Loucy (cell line): ENCODE results near the gene PPP6R1.

ENCODE experiments used
- H2AFZ ChIP-seq: fragments of 200-600 bp; sonication (generic); 2 replicates; pipeline ENCODE4 v1.6.0; 2016; ENCODE audit warnings: antibody characterized with exemption, mild to moderate bottlenecking, low read length, moderate library complexity
- H3F3A ChIP-seq: fragments of 200-600 bp; 2 replicates; pipeline ENCODE4 v1.6.0; 2016; ENCODE audit warnings: antibody characterized with exemption, low read depth, mild to moderate bottlenecking
- H3K27me3 ChIP-seq: fragments of 200-600 bp; sonication (generic); 2 replicates; pipeline ENCODE4 v1.6.1; 2014; ENCODE audit warnings: low read length, mild to moderate bottlenecking; ENCODE audit not compliant: insufficient read depth, poor library complexity, severe bottlenecking
- H3K36me3 ChIP-seq: fragments of 200-600 bp; sonication (generic); 2 replicates; pipeline ENCODE4 v1.6.1; 2016; ENCODE audit warnings: low read length; ENCODE audit not compliant: insufficient read depth
- H3K4me1 ChIP-seq: fragments of 200-600 bp; sonication (generic); 2 replicates; pipeline ENCODE4 v1.5.1; 2014; ENCODE audit warnings: low read length, mild to moderate bottlenecking; ENCODE audit not compliant: insufficient read depth, poor library complexity, severe bottlenecking
- H3K4me2 ChIP-seq: fragments of 200-600 bp; sonication (generic); 2 replicates; pipeline ENCODE4 v1.6.0; 2014; ENCODE audit warnings: antibody characterized with exemption, low read length, low read depth, mild to moderate bottlenecking; ENCODE audit not compliant: poor library complexity, severe bottlenecking
- H3K4me3 ChIP-seq: fragments of 200-600 bp; sonication (generic); 2 replicates; pipeline ENCODE4 v1.5.1; 2014; ENCODE audit warnings: low read length, mild to moderate bottlenecking, mixed read lengths; ENCODE audit not compliant: poor library complexity, severe bottlenecking
- H3K79me2 ChIP-seq: fragments of 200-600 bp; sonication (generic); 2 replicates; pipeline ENCODE4 v1.6.1; 2014; ENCODE audit warnings: low read length; ENCODE audit not compliant: insufficient read depth
- H3K9ac ChIP-seq: fragments of 200-600 bp; sonication (generic); 2 replicates; pipeline ENCODE4 v1.6.0; 2014; ENCODE audit warnings: mild to moderate bottlenecking, low read depth, low read length, moderate library complexity; ENCODE audit not compliant: poor library complexity, severe bottlenecking
- H3K9me2 ChIP-seq: fragments of 200-600 bp; sonication (generic); replicated peaks from 2 replicates; pipeline ENCODE4 v1.6.1; 2016; ENCODE audit warnings: low read depth, low read length, mixed read lengths
- H3K9me3 ChIP-seq: fragments of 200-600 bp; sonication (generic); 2 replicates; pipeline ENCODE4 v1.6.1; 2014; ENCODE audit warnings: mild to moderate bottlenecking, antibody characterized with exemption, low read length, low read depth; ENCODE audit not compliant: insufficient read depth
- H4K20me1 ChIP-seq: fragments of 200-600 bp; sonication (generic); 2 replicates; pipeline ENCODE4 v1.6.0; 2014; ENCODE audit warnings: antibody characterized with exemption, low read length, mild to moderate bottlenecking; ENCODE audit not compliant: insufficient read depth, poor library complexity, severe bottlenecking
- EZH2phosphoT487 ChIP-seq: fragments of 200-600 bp; IDR thresholded peaks from 2 replicates; pipeline ENCODE4 v1.6.1; 2018; ENCODE audit warnings: antibody characterized with exemption, mild to moderate bottlenecking, moderate library complexity, borderline replicate concordance
- TF ChIP-seq, protein P1 (sequence below): fragments of 200-600 bp; sonication (generic); conservative IDR thresholded peaks from 2 replicates; pipeline ENCODE4 v1.5.1; 2014; ENCODE audit warnings: mild to moderate bottlenecking, antibody characterized with exemption, low read length

The PPP6R1 gene

DNA sequence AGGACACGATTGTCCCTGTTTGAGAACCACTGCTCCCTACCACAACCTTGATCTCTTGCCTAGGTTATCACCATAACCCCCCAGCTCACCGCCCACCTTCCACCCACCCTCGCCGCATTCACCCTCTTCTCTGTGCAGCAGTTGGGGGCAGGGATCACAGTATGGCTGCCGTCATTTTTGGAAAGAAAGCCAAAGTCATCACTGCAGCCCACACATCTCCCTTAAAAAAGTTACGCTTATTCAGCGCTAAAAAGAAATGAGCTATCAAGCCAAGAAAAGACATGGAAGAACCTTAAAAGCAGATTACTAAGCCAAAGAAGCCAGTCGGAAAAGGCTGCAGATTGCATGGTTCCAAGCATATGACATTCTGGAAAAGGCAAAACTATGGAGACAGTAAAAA, 10.5 kb upstream of the PPP6R1 start:
- Histone ChIP-seq H3F3A (no peaks in the 10 kb centered on the region), H3K9me3 (no peaks in the 10 kb centered on the region), H3K79me2 (peaks cover 3% of the 10 kb centered on the region; the same call in 1 of the 2 replicates), H3K9ac (no peak overlapping the region), H3K27me3 (no peaks in the 10 kb centered on the region), H3K4me1 (no peaks in the 10 kb centered on the region), H3K36me3 (no peaks in the 10 kb centered on the region), H4K20me1 (no peaks in the 10 kb centered on the region), H3K4me2 (no peak overlapping the region), H3K4me3 (no peak overlapping the region), H3K9me2 (no peaks in the 10 kb centered on the region), H2AFZ (no peak overlapping the region)
- TF ChIP-seq, protein P1, sequence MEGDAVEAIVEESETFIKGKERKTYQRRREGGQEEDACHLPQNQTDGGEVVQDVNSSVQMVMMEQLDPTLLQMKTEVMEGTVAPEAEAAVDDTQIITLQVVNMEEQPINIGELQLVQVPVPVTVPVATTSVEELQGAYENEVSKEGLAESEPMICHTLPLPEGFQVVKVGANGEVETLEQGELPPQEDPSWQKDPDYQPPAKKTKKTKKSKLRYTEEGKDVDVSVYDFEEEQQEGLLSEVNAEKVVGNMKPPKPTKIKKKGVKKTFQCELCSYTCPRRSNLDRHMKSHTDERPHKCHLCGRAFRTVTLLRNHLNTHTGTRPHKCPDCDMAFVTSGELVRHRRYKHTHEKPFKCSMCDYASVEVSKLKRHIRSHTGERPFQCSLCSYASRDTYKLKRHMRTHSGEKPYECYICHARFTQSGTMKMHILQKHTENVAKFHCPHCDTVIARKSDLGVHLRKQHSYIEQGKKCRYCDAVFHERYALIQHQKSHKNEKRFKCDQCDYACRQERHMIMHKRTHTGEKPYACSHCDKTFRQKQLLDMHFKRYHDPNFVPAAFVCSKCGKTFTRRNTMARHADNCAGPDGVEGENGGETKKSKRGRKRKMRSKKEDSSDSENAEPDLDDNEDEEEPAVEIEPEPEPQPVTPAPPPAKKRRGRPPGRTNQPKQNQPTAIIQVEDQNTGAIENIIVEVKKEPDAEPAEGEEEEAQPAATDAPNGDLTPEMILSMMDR, result no peak
- no peak for TF ChIP-seq EZH2phosphoT487

DNA sequence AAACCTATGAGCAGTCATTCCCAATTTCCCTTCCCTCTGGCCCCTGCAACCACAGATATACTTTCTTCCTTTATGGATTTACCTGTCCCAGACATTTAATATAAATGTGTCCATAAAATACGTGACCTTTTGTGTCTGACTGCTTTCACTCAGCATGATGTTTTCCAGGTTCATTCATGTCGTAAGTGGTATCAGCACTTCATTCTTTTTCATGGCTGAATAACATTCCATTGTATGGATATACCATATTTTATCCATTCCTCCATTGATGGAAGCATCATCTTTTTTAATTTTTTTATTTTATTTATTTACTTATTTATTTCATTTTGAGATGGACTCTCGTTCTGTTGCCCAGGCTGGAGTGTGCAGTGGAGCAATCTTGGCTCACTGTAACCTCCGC, 8.0 kb upstream of the PPP6R1 start:
- Histone ChIP-seq H3K27me3 (no peaks in the 10 kb centered on the region), H4K20me1 (no peaks in the 10 kb centered on the region), H3K9me3 (no peaks in the 10 kb centered on the region), H2AFZ (no peak overlapping the region), H3F3A (no peaks in the 10 kb centered on the region), H3K9ac (no peak overlapping the region), H3K4me3 (no peak overlapping the region), H3K36me3 (no peaks in the 10 kb centered on the region; the same call in 1 of the 2 replicates), H3K4me1 (no peaks in the 10 kb centered on the region), H3K4me2 (no peak overlapping the region), H3K9me2 (no peaks in the 10 kb centered on the region), H3K79me2 (peaks cover 3% of the 10 kb centered on the region; the same call in 1 of the 2 replicates)
- TF ChIP-seq EZH2phosphoT487, result no peak
- TF ChIP-seq, protein P1, result no peak

- no peak overlapping the region for H3K9ac ChIP-seq
- no peaks in the 10 kb centered on the region for H3K27me3 ChIP-seq
- no peaks in the 10 kb centered on the region for H4K20me1 ChIP-seq
- H3F3A ChIP-seq, result no peaks in the 10 kb centered on the region
- TF ChIP-seq, protein P1, result no peak
- no peak for TF ChIP-seq EZH2phosphoT487
- H3K9me2 ChIP-seq, result no peaks in the 10 kb centered on the region
- no peaks in the 10 kb centered on the region for H3K9me3 ChIP-seq
- no peak overlapping the region for H2AFZ ChIP-seq
- H3K79me2 ChIP-seq, result peaks cover 3% of the 10 kb centered on the region; the same call in 1 of the 2 replicates
- H3K4me2 ChIP-seq, result no peak overlapping the region
- H3K4me3 ChIP-seq, result no peak overlapping the region
- no peaks in the 10 kb centered on the region for H3K4me1 ChIP-seq
- H3K36me3 ChIP-seq, result no peaks in the 10 kb centered on the region; the same call in 1 of the 2 replicates
These were observed 7.6 kb upstream of the PPP6R1 start for GRCh38 chr19:55266404-55266803.
